B cell (primary cell): Measurements from ENCODE around the gene RRP36.

Experiments
- EZH2 ChIP-seq: IDR thresholded peaks from 2 replicates; pipeline ENCODE4 v1.6.1; 2012; ENCODE audit warnings: borderline replicate concordance, low read depth, mild to moderate bottlenecking, moderate library complexity, low read length; ENCODE audit not compliant: insufficient read depth, poor library complexity, severe bottlenecking
- TF ChIP-seq, protein P1 (sequence below): fragments of 200-600 bp; IDR thresholded peaks from one replicate; pipeline ENCODE4 v1.8.0; 2022; ENCODE audit warnings: antibody characterized with exemption, mild to moderate bottlenecking

- TF ChIP-seq, protein P1, sequence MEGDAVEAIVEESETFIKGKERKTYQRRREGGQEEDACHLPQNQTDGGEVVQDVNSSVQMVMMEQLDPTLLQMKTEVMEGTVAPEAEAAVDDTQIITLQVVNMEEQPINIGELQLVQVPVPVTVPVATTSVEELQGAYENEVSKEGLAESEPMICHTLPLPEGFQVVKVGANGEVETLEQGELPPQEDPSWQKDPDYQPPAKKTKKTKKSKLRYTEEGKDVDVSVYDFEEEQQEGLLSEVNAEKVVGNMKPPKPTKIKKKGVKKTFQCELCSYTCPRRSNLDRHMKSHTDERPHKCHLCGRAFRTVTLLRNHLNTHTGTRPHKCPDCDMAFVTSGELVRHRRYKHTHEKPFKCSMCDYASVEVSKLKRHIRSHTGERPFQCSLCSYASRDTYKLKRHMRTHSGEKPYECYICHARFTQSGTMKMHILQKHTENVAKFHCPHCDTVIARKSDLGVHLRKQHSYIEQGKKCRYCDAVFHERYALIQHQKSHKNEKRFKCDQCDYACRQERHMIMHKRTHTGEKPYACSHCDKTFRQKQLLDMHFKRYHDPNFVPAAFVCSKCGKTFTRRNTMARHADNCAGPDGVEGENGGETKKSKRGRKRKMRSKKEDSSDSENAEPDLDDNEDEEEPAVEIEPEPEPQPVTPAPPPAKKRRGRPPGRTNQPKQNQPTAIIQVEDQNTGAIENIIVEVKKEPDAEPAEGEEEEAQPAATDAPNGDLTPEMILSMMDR = no peak
- TF ChIP-seq EZH2 = no peak
Observed at GRCh38 chr6:42993445-42993844, 28.0 kb upstream of the RRP36 start.
